Gastrocnemius medialis (tissue), 4 donors: ENCODE measurements around the gene CCN6.

ENCODE experiments used
- POLR2A ChIP-seq, 2 donors: fragments of 450-650 bp; IDR thresholded peaks; one replicate each; pipeline ENCODE4 v1.6.1; 2017; ENCODE audit warnings: antibody characterized with exemption in 2 of 2, mild to moderate bottlenecking in 2 of 2, moderate library complexity in 2 of 2
- TF ChIP-seq, protein P1 (sequence below), 5 experiments: fragments of 450-650 bp in 3 of 5; fragments of 200-600 bp in 2 of 5; sonication (generic) in 2 of 5; IDR thresholded peaks in 4 of 5; conservative IDR thresholded peaks in 1 of 5; 1 replicate in 4 of 5; 2 replicates in 1 of 5; pipeline ENCODE4 v1.5.1; 2016 to 2019; ENCODE audit warnings: antibody characterized with exemption in 5 of 5, mild to moderate bottlenecking in 3 of 5, moderate library complexity in 3 of 5

DNA sequence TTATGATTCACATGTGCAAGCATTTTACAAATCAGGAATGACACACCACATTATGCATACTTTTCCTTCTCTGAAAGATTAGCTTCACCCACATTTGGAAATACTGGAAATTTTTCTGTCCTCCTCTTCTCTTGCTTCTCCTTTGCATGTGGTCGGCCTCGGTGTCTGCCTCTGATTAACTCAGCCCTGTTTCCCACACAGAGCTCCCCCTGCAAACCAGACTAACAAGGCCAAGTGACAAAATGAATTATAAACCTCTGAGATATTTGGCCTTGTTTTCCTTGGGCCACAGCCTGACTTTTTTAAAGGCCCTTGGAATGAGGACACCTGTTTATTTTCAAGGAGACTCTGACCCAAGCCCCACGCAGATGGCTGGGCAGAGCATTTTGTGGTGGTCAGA is 9.0 kb upstream of the CCN6 start:
- TF ChIP-seq, protein P1, sequence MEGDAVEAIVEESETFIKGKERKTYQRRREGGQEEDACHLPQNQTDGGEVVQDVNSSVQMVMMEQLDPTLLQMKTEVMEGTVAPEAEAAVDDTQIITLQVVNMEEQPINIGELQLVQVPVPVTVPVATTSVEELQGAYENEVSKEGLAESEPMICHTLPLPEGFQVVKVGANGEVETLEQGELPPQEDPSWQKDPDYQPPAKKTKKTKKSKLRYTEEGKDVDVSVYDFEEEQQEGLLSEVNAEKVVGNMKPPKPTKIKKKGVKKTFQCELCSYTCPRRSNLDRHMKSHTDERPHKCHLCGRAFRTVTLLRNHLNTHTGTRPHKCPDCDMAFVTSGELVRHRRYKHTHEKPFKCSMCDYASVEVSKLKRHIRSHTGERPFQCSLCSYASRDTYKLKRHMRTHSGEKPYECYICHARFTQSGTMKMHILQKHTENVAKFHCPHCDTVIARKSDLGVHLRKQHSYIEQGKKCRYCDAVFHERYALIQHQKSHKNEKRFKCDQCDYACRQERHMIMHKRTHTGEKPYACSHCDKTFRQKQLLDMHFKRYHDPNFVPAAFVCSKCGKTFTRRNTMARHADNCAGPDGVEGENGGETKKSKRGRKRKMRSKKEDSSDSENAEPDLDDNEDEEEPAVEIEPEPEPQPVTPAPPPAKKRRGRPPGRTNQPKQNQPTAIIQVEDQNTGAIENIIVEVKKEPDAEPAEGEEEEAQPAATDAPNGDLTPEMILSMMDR (IDR thresholded peaks at IDR 0.05 in 4 of 5, conservative IDR thresholded peaks at IDR 0.05 in 1 of 5): no peak
- no peak for TF ChIP-seq POLR2A (IDR thresholded peaks at IDR 0.05)
